H1 (cell line): ENCODE data around the gene ERGIC3.

Experiments used
- CHD2 ChIP-seq: IDR thresholded peaks from 2 replicates; pipeline ENCODE4 v1.6.1; 2012; ENCODE audit warnings: low read length, improper control_type of control experiment
- CREB1 ChIP-seq: IDR thresholded peaks from 2 replicates; pipeline ENCODE4 v1.6.1; 2012; ENCODE audit warnings: inconsistent platforms
- EP300 ChIP-seq, 2 experiments: IDR thresholded peaks; 1 replicate in 1 of 2; 2 replicates in 1 of 2; pipeline ENCODE4 v1.6.1; 2011 to 2012; ENCODE audit warnings: low read depth in 2 of 2, low read length in 2 of 2, mild to moderate bottlenecking in 2 of 2, borderline replicate concordance in 1 of 2, inconsistent platforms in 1 of 2, moderate library complexity in 1 of 2
- EZH2 ChIP-seq: fragments of 200-600 bp; sonication (generic); IDR thresholded peaks from 2 replicates; pipeline ENCODE4 v1.7.1; 2012; ENCODE audit warnings: low read depth, mild to moderate bottlenecking, moderate library complexity, low read length, inconsistent platforms; ENCODE audit not compliant: severe bottlenecking
- POLR2A ChIP-seq, 2 experiments: IDR thresholded peaks; 1 replicate in 1 of 2; 2 replicates in 1 of 2; pipeline ENCODE4 v1.6.1; 2011; ENCODE audit warnings: low read depth in 2 of 2, low read length in 2 of 2, mild to moderate bottlenecking in 2 of 2; ENCODE audit errors: control extremely low read depth in 1 of 2
- SIN3A ChIP-seq, 2 experiments: IDR thresholded peaks in 1 of 2; conservative IDR thresholded peaks in 1 of 2; 2 replicates each; pipeline ENCODE4 v1.6.1; 2011 to 2012; ENCODE audit warnings: low read length in 2 of 2, improper control_type of control experiment in 1 of 2, low read depth in 1 of 2, mild to moderate bottlenecking in 1 of 2
- SIRT6 ChIP-seq: IDR thresholded peaks from one replicate; pipeline ENCODE4 v1.7.1; 2012; ENCODE audit warnings: low read length, inconsistent platforms
- TF ChIP-seq, protein P1 (sequence below), 3 experiments: IDR thresholded peaks; 1 replicate in 2 of 3; 2 replicates in 1 of 3; pipeline versions ENCODE4 v1.5.1 to v1.6.1; 2011; ENCODE audit warnings: low read length in 3 of 3, mild to moderate bottlenecking in 3 of 3, inconsistent platforms in 2 of 3, low read depth in 1 of 3, moderate library complexity in 1 of 3; ENCODE audit not compliant: insufficient read depth in 1 of 3; ENCODE audit errors: control extremely low read depth in 1 of 3
- TF ChIP-seq, protein P2 (sequence below): IDR thresholded peaks from 2 replicates; pipeline ENCODE4 v1.6.1; 2012; ENCODE audit warnings: inconsistent platforms
- TF ChIP-seq, protein P3 (sequence below): fragments of 300-600 bp; sonication (generic); IDR thresholded peaks from 2 replicates; pipeline ENCODE4 v1.7.1; 2012; ENCODE audit warnings: low read length, moderate library complexity, mild to moderate bottlenecking, inconsistent platforms; ENCODE audit not compliant: insufficient replicate concordance

DNA sequence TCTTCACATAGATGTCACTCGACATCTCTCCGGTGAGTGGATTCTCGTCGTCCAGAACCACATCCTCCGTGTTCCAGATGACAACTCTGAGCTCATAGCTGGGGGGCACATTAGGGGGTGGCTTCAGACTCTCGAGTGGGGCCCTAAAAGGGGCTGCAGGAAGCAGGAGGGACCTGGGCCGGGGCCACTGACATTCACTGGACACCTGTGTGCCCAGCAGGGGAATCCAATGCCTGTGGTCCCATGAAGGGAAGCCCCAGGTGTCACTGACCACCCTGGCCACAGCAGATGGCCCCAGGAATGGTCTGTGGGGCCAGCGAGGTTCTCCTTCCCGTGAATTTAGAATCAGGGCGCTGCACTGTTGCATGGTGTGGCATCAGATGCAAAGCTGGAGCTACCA, 18.7 kb downstream of the ERGIC3 start:
- TF ChIP-seq, protein P1, sequence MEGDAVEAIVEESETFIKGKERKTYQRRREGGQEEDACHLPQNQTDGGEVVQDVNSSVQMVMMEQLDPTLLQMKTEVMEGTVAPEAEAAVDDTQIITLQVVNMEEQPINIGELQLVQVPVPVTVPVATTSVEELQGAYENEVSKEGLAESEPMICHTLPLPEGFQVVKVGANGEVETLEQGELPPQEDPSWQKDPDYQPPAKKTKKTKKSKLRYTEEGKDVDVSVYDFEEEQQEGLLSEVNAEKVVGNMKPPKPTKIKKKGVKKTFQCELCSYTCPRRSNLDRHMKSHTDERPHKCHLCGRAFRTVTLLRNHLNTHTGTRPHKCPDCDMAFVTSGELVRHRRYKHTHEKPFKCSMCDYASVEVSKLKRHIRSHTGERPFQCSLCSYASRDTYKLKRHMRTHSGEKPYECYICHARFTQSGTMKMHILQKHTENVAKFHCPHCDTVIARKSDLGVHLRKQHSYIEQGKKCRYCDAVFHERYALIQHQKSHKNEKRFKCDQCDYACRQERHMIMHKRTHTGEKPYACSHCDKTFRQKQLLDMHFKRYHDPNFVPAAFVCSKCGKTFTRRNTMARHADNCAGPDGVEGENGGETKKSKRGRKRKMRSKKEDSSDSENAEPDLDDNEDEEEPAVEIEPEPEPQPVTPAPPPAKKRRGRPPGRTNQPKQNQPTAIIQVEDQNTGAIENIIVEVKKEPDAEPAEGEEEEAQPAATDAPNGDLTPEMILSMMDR (IDR thresholded peaks at IDR 0.05; ENCODE audit: control extremely low read depth in 1 of 3, insufficient read depth in 1 of 3, low read depth in 1 of 3, low read length in 3 of 3), result no peak
- TF ChIP-seq POLR2A (IDR thresholded peaks at IDR 0.05; ENCODE audit: control extremely low read depth in 1 of 2, low read depth in 2 of 2, low read length in 2 of 2), result no peak
- TF ChIP-seq CREB1, result no peak
- TF ChIP-seq SIN3A (conservative IDR thresholded peaks at IDR 0.05 in 1 of 2, IDR thresholded peaks at IDR 0.05 in 1 of 2; ENCODE audit: low read depth in 1 of 2, low read length in 2 of 2), result no peak
- TF ChIP-seq, protein P2, sequence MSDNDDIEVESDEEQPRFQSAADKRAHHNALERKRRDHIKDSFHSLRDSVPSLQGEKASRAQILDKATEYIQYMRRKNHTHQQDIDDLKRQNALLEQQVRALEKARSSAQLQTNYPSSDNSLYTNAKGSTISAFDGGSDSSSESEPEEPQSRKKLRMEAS, result no peak
- TF ChIP-seq EZH2, result no peak
- TF ChIP-seq, protein P3, sequence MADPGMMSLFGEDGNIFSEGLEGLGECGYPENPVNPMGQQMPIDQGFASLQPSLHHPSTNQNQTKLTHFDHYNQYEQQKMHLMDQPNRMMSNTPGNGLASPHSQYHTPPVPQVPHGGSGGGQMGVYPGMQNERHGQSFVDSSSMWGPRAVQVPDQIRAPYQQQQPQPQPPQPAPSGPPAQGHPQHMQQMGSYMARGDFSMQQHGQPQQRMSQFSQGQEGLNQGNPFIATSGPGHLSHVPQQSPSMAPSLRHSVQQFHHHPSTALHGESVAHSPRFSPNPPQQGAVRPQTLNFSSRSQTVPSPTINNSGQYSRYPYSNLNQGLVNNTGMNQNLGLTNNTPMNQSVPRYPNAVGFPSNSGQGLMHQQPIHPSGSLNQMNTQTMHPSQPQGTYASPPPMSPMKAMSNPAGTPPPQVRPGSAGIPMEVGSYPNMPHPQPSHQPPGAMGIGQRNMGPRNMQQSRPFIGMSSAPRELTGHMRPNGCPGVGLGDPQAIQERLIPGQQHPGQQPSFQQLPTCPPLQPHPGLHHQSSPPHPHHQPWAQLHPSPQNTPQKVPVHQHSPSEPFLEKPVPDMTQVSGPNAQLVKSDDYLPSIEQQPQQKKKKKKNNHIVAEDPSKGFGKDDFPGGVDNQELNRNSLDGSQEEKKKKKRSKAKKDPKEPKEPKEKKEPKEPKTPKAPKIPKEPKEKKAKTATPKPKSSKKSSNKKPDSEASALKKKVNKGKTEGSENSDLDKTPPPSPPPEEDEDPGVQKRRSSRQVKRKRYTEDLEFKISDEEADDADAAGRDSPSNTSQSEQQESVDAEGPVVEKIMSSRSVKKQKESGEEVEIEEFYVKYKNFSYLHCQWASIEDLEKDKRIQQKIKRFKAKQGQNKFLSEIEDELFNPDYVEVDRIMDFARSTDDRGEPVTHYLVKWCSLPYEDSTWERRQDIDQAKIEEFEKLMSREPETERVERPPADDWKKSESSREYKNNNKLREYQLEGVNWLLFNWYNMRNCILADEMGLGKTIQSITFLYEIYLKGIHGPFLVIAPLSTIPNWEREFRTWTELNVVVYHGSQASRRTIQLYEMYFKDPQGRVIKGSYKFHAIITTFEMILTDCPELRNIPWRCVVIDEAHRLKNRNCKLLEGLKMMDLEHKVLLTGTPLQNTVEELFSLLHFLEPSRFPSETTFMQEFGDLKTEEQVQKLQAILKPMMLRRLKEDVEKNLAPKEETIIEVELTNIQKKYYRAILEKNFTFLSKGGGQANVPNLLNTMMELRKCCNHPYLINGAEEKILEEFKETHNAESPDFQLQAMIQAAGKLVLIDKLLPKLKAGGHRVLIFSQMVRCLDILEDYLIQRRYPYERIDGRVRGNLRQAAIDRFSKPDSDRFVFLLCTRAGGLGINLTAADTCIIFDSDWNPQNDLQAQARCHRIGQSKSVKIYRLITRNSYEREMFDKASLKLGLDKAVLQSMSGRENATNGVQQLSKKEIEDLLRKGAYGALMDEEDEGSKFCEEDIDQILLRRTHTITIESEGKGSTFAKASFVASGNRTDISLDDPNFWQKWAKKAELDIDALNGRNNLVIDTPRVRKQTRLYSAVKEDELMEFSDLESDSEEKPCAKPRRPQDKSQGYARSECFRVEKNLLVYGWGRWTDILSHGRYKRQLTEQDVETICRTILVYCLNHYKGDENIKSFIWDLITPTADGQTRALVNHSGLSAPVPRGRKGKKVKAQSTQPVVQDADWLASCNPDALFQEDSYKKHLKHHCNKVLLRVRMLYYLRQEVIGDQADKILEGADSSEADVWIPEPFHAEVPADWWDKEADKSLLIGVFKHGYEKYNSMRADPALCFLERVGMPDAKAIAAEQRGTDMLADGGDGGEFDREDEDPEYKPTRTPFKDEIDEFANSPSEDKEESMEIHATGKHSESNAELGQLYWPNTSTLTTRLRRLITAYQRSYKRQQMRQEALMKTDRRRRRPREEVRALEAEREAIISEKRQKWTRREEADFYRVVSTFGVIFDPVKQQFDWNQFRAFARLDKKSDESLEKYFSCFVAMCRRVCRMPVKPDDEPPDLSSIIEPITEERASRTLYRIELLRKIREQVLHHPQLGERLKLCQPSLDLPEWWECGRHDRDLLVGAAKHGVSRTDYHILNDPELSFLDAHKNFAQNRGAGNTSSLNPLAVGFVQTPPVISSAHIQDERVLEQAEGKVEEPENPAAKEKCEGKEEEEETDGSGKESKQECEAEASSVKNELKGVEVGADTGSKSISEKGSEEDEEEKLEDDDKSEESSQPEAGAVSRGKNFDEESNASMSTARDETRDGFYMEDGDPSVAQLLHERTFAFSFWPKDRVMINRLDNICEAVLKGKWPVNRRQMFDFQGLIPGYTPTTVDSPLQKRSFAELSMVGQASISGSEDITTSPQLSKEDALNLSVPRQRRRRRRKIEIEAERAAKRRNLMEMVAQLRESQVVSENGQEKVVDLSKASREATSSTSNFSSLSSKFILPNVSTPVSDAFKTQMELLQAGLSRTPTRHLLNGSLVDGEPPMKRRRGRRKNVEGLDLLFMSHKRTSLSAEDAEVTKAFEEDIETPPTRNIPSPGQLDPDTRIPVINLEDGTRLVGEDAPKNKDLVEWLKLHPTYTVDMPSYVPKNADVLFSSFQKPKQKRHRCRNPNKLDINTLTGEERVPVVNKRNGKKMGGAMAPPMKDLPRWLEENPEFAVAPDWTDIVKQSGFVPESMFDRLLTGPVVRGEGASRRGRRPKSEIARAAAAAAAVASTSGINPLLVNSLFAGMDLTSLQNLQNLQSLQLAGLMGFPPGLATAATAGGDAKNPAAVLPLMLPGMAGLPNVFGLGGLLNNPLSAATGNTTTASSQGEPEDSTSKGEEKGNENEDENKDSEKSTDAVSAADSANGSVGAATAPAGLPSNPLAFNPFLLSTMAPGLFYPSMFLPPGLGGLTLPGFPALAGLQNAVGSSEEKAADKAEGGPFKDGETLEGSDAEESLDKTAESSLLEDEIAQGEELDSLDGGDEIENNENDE, result no peak
- no peak for TF ChIP-seq CHD2
- TF ChIP-seq EP300 (IDR thresholded peaks at IDR 0.05; ENCODE audit: borderline replicate concordance in 1 of 2, low read depth in 2 of 2, low read length in 2 of 2), result no peak
- TF ChIP-seq SIRT6, result no peak
